AG04449 (cell line): ENCODE data around the gene COX7B2.

Source experiments
- CTCF ChIA-PET: fragments of 350-600 bp; formaldehyde crosslinking; extraction: SDS; loops from one replicate; lab custom pipeline; 2021; ENCODE audit warnings: antibody characterized with exemption; lab: Yijun Ruan, JAX
- POLR2A ChIA-PET: fragments of 400-600, 350-600 bp; formaldehyde crosslinking; extraction: SDS; loops from one replicate; lab custom pipeline; 2020; ENCODE audit warnings: antibody characterized with exemption, inconsistent platforms; lab: Yijun Ruan, JAX
- DNase-seq: peaks from one replicate; pipeline ENCODE4 v3.0.0-alpha.2; 2010; ENCODE audit warnings: low read depth, low spot score
- H3K4me3 ChIP-seq: 2 replicates; pipeline ENCODE4 v1.5.1; 2011; ENCODE audit warnings: low read depth, mild to moderate bottlenecking, control low read depth, low read length
- TF ChIP-seq, protein P1 (sequence below): IDR thresholded peaks from one replicate; pipeline ENCODE4 v1.5.1; 2011; ENCODE audit warnings: mild to moderate bottlenecking, moderate library complexity, low read length, control low read depth, inconsistent platforms; ENCODE audit not compliant: insufficient read depth; ENCODE audit errors: missing control alignments

Gene COX7B2

DNA sequence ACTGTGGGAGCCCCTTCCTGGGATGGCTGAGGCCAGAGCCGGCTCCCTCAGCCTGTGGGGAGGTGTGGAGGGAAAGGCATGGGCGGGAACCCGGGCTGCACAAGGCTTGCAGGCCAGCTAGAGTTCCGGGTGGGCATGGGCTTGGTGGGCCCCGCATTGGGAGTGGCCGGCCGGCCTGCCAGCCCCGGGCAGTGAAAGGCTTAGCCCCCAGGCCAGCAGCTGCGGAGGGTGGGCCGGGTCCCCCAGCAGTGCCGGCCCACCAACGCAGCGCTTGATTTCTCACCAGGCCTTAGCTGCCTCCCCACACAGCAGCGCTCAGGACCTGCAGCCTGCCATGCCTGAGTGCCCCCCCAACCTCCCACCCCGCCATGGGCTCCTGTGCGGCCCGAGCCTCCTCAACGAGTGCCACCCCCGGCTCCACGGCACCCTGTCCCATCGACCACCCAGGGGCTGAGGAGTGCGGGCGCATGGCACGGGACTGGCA, 78.0 kb downstream of the COX7B2 start:
- ChIA-PET POLR2A (interaction anchor here (0.6 kb wide), 1 partner anchor 129 kb away, joined by 3 read pairs; no protein-coding TSS in a partner anchor), CTCF (no interaction called here)
- no peak for DNase-seq
- H3K4me3 ChIP-seq: no peak overlapping the region
- TF ChIP-seq, protein P1, sequence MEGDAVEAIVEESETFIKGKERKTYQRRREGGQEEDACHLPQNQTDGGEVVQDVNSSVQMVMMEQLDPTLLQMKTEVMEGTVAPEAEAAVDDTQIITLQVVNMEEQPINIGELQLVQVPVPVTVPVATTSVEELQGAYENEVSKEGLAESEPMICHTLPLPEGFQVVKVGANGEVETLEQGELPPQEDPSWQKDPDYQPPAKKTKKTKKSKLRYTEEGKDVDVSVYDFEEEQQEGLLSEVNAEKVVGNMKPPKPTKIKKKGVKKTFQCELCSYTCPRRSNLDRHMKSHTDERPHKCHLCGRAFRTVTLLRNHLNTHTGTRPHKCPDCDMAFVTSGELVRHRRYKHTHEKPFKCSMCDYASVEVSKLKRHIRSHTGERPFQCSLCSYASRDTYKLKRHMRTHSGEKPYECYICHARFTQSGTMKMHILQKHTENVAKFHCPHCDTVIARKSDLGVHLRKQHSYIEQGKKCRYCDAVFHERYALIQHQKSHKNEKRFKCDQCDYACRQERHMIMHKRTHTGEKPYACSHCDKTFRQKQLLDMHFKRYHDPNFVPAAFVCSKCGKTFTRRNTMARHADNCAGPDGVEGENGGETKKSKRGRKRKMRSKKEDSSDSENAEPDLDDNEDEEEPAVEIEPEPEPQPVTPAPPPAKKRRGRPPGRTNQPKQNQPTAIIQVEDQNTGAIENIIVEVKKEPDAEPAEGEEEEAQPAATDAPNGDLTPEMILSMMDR: no peak

DNA sequence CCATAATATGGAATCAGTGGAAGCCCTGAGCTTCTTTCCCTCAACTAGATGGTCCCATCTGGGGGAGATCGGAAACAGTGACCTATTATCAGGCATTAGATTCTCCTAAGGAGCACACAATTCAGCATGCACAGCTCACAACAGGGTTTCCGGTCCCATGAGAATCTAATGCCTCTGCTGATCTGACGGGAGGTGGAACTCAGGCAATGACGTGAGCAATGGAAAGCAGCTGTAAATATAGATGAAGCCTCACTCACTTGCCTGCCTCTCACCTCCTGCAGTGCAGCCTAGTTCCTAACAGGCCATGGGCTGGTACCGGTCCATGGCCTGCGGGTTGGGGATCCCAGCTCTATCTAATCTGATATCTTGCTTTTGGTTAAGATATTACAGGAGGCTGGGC, 88.9 kb downstream of the COX7B2 start:
- H3K4me3 ChIP-seq: no peak overlapping the region
- CTCF ChIA-PET: no interaction called here
- DNase-seq: no peak
- TF ChIP-seq, protein P1: no peak
- POLR2A ChIA-PET: no interaction called here

DNA sequence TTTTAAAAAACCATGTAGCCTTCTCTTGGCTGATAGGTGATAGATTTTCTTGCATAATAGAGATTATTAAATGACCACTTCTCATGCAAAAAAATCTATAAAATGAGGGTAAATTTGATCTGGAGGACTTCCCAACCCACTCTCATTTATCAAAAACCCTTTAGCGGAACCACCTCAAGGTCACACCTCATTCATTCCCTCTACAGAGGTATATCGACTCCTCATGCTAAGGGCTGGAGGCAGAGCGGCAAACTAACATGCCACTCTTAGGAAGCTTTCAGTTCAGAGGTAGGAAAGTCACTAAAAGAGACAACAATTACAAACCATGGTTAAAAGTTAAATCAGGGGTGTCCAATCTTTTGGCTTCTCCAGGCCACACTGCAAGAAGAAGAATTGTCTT, 90.0 kb downstream of the COX7B2 start:
- TF ChIP-seq, protein P1: no peak
- DNase-seq: no peak
- CTCF ChIA-PET: no interaction called here
- no peak overlapping the region for H3K4me3 ChIP-seq
- POLR2A ChIA-PET: no interaction called here

DNA sequence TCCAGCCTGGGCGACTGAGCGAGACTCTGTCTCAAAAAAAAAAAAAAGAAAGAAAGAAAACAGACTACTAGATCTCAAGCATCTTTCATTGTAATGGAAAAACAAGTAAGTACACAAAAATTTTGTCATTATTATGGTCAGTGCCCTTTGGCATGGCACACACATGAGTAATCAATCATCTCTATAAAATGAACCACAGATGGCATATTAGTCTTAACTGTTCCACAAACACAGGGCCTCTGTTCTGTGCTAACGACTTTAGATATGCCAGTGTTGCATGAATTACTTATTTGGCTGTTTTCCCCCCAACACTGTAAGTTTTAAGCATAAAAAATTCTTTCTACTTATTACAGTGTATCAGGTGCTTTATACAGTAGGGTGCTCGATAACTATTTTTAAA, 90.4 kb downstream of the COX7B2 start:
- TF ChIP-seq, protein P1: no peak
- POLR2A ChIA-PET: no interaction called here
- DNase-seq: no peak
- H3K4me3 ChIP-seq: no peak overlapping the region
- CTCF ChIA-PET: no interaction called here

DNA sequence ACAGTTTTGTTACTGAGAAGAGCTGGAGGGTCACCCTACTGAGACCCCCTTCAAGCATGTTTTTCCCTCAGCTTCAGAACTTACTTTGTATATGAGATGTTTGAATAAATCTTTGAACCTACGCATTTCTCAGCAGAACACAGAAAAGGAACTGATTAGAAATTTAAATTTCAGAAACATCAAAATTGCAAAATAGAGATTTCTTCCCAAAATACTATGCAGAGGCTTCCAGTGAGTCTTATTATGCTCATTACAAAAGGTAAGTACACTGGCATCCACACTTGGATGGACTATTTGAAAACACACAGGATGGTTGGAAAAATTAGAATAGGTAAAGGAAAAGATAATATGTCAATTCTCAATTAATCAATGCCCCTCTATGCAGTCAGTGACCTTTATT, 91.2 kb downstream of the COX7B2 start:
- TF ChIP-seq, protein P1: no peak
- DNase-seq: no peak
- CTCF ChIA-PET: no interaction called here
- no peak overlapping the region for H3K4me3 ChIP-seq
- POLR2A ChIA-PET: no interaction called here

DNA sequence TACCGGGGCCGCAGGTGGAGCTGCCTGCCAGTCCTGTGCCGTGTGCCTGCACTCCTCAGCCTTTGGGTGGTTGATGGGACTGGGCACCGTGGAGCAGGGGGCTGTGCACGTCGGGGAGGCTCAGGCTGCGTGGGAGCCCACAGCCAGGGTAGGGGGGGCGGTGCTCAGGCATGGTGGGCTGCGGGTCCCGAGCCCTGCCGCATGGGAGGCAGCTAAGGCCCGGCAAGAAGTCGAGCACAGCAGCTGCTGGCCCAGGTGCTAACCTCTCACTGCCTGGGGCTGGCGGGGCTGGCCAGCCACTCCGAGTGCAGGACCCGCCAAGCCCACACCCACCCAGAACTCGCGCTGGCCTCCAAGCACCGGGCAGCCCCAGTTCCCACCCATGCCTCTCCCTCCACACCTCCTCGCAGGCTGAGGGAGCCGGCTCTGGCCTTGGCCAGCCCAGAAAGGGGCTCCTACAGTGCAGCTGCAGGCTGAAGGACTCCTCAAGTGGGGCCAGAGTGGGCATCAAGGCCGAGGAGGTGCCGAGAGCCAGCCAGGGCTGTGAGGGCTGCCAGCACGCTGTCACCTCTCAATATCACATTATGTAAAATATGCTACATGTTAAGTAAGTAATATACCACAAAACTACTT, 104.1 kb downstream of the COX7B2 start:
- CTCF ChIA-PET: no interaction called here
- DNase-seq: no peak
- TF ChIP-seq, protein P1: no peak
- no peak overlapping the region for H3K4me3 ChIP-seq
- POLR2A ChIA-PET: no interaction called here
